GM21737 (cell line): ENCODE data around the gene CDK18.
"Not testable (repeated sequence)": the region's sequence is repeated elsewhere in the genome, so short reads cannot be mapped to it uniquely, and the experiment has no call there.

Experiments used
- ATAC-seq: cut with Tn5 transposase; IDR thresholded peaks from one replicate; pipeline ENCODE4 v1.9.1; 2021; ENCODE audit warnings: mild to moderate bottlenecking, moderate library complexity; ENCODE audit not compliant: unreplicated experiment

Gene CDK18

DNA sequence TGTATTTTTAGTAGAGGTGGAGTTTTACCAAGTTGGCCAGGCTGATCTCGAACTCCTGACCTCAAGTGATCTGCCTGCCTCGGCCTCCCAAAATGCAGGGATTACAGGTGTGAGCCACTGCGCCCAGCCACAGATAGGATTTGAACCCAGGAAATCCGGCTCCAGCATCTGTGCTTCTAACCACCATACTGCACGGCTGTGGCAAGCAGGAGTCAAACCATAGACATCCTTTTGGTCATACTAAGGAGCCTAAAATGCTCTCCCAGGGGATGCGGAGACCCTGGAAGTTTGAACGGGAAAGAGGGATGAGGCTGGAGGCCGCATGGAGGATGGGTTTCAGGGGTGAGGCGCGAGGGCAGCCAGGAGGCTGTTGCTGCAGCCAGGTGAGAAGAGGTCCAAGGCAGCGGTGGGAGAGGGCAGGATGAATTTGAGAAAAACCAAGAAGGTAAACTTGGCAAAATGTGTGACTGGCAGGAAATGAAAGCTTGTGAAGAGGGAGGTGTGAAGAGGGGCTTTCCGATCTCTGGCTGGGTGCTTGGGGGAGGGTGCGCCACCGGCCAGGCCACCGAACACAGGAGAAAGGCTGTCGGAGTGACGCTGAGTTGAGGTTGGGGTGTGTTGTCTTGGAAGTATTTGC lies 24.0 kb upstream of the CDK18 start:
- ATAC-seq = no peak

- no peak for ATAC-seq
Observed at GRCh38 chr1:205481218-205481617, 23.3 kb upstream of the CDK18 start.

- no peak for ATAC-seq
Observed at GRCh38 chr1:205481629-205482151, 22.8 kb upstream of the CDK18 start.

- ATAC-seq = not testable (repeated sequence)
Observed at GRCh38 chr1:205482587-205482986, 21.9 kb upstream of the CDK18 start.

DNA sequence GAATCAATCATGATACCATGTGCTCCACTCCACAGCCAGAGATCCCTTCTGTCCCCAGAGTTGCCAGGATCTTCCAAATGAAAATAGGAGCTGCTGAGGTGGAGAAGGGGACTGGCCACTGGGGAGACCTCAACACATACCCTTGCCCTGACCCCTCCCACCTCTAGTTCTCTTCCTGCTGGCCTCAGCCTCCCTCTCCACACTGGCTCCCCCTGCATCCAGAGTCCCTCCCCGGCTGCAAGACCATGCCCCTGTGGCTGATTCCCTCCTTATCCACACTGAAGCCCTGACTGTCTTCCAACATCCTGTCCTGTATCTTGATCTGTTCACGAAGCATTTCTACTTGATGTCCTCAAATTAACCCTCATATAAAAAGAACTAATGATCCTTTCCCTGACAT lies 21.1 kb upstream of the CDK18 start:
- ATAC-seq = no peak

DNA sequence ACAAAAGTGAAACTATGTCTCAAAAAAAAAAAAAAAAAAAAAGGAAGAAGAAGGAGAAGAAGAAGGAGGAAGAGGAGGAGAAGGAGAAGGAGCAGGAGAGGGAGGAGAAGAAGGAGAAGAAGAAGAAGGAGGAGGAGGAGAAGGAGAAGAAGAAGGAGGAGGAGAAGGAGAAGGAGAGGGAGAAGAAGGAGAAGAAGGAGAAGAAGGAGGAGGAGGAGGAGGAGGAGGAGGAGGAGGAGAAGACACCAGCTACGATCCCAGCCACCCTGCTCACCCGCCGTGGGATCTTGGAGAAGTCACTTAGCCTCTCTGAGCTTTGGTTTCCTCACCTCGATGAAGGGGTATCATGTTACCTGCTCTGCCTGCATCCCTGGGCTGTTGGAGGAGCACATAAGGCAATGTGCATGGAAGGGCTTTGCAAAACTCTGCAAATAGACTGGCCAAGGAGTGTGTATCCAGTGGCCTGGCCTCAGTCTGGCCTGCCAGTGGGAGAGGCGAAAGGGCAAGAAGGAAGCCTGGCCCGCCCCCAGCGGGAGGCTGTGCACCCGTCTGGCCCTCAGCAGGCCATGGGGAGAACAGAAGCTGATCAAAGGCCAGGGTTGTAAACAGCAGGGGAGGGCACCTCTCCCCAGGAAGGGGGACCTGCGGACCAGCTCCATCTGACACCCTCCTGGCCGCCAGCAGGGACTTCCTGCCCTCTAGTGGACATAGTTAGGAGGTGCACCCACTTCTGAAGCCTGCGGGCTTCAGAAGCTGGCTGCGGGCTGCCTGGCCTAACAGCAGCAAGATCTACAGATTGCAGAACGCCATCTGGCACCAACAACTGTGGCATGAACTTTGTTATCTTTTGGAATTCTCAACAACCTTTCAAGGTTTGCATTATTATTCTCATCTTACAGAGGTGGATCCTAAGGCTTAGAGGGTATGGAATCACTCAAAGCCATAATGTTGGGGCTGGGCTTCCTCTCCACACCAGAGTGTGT lies 19.2 kb upstream of the CDK18 start:
- no peak for ATAC-seq

DNA sequence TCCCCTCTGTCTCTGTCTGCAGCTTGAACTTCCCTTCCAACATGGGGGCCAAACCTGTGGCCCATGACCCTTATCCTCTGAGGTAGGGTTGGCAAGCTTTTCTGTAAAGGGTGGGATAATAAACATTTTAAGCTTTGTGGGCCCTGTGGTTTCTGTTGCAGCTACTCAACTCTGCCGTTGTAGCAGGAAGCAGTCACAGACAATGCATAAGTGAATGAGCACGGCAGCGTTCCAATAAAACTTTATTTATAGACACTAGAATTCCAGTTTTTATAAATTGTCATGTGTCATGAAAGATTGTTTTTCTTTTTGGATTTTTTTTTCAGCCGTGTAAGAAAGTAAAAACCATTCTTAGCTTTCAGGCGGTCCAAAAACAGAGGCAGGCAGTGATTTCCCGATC lies 18.2 kb upstream of the CDK18 start:
- no peak for ATAC-seq

- ATAC-seq = no peak
Observed at GRCh38 chr1:205488074-205488723, 16.3 kb upstream of the CDK18 start.

DNA sequence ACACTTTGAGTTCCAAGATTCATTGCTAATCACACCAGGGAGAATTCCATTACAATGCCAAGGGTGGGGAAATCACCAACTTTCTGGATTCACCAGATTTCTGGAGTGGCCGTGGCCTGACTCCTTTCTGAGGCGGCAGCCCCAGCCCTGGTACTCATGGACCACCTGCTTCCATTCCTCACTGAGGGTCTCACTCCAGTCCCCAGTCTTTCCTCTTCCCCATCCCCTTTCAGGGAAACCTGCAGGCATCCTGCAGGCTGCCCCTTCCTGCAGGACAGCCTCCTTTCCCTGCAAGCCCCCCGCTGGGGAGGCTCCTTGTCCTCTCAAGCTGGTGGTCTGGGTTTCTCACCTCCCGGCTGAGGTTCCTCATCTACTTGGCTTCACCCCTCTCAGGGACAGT lies 12.7 kb upstream of the CDK18 start:
- ATAC-seq = no peak

DNA sequence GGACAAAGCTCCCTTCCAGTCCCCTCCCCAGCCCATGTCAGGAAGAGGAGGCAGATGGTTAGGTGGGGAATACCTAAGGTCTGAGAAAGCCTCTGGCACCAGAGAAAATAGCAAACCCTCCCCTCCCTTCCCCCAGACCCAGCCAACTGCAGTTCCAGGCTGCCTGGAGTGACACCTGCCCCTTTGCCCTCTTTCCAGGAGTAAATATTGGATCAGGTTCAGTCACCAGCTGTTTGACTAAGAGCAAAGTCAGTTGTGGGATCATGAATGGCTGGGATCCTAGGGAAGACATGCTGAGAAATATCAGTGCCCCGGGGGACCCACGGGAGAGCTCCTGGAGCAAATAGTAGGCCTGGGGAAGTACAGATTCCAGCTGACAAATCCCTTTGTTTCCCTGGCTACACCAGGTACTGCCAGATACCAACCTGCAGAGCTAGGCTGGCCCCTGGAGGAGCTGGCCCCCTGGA lies 12.2 kb upstream of the CDK18 start:
- ATAC-seq = no peak

- ATAC-seq = no peak
Observed at GRCh38 chr1:205492774-205493173, 11.7 kb upstream of the CDK18 start.

GRCh38 chr1:205493241-205494085 lies 11.0 kb upstream of the CDK18 start:
- ATAC-seq = no peak

GRCh38 chr1:205494115-205494514 lies 10.4 kb upstream of the CDK18 start:
- no peak for ATAC-seq

DNA sequence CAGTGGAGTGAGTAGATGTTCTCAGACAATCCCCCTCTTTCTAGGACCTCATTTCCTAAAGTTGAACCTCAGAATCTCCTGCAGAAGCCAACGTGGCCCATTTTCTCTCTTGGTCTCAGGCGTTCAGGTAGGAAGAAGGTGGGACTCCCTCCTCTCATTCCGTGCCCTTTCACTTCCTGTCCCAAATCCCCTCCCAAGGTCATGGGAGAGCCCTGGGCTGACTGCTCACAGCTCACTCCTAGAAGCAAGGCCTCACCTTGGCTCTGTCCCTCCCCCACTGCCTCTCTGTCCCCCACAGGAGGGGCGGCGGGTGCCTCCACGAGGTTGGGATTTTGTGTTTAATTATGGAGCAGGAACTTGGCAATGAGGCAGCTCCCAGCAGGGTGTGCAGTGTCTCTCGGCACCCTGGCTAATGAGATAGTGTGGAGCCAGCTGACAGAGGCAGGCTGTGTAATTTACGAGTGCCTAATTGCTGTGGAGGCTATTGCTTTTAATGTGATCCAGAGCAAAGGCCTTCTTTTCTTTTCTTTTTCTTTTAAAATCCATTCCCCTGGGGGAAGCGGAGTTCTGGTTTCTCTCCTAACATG lies 9.1 kb upstream of the CDK18 start:
- no peak for ATAC-seq

DNA sequence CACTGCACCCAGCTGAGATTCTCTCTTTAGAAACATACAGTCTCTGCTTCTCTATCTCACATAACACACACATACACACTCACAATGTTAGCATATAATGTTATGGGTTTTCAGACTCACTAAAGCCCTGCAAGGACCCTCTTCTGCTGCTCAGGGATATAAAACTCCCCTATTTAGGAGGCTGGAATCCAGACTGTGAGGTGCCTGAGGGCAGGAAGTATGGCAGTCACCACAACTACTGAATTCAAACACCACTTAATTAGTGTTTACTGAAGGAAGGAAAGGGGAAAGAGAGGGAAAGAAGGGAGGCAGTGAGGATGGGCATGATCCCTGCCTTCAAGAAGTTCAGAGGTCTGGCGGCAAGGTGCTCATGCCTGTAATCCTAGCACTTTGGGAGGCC lies 7.8 kb upstream of the CDK18 start:
- ATAC-seq = no peak

GRCh38 chr1:205497351-205497750 lies 7.1 kb upstream of the CDK18 start:
- no peak for ATAC-seq

GRCh38 chr1:205499789-205500188 lies 4.7 kb upstream of the CDK18 start:
- ATAC-seq = no peak

- ATAC-seq = no peak
Observed at GRCh38 chr1:205500240-205501233, 3.9 kb upstream of the CDK18 start.
